Right lobe of liver (tissue), 6 donors: ENCODE results near the gene SPECC1L. TPM values are rescaled to one million over a fixed set of nuclear protein-coding genes. Genes with fewer than 3 reads are reported as not detected.

Source experiments
- ATAC-seq, 4 donors: fragments of 200-7000 bp; cut with Tn5 transposase; one replicate each; pipeline ENCODE4 v1.9.1; 2020; ENCODE audit warnings: mild to moderate bottlenecking in 4 of 4, moderate library complexity in 4 of 4
- DNase-seq, 3 donors: peaks; one replicate each; pipeline ENCODE4 v3.0.0-alpha.2; 2020
- H3K27ac ChIP-seq, 3 donors: fragments of 200-600 bp; one replicate each; pipeline ENCODE4 v1.8.0; 2022
- H3K27me3 ChIP-seq, 2 donors: fragments of 200-600 bp; one replicate each; pipeline ENCODE4 v1.8.0; 2022
- H3K36me3 ChIP-seq, 4 donors: fragments of 200-600 bp; sonication (generic) in 1 of 4; one replicate each; pipeline versions ENCODE4 v1.5.1 to v1.8.0; 2017 to 2022; ENCODE audit warnings: control low read depth in 1 of 4
- H3K4me1 ChIP-seq, 4 donors: fragments of 200-600 bp; sonication (generic) in 1 of 4; one replicate each; pipeline versions ENCODE4 v1.5.1 to v1.8.0; 2017 to 2022; ENCODE audit warnings: control low read depth in 1 of 4
- H3K4me3 ChIP-seq, 3 donors: fragments of 200-600 bp; one replicate each; pipeline ENCODE4 v1.8.0; 2022
- H3K9me3 ChIP-seq, 4 donors: fragments of 200-600 bp; sonication (generic) in 1 of 4; one replicate each; pipeline versions ENCODE4 v1.5.1 to v1.8.0; 2017 to 2022; ENCODE audit warnings: control low read depth in 1 of 4
- CTCF ChIP-seq, 4 donors: fragments of 200-600 bp in 3 of 4; fragments of 450-650 bp in 1 of 4; IDR thresholded peaks; one replicate each; pipeline versions ENCODE4 v1.5.1 to v1.8.0; 2016 to 2022; ENCODE audit warnings: antibody characterized with exemption in 4 of 4, mild to moderate bottlenecking in 2 of 4
- POLR2A ChIP-seq: fragments of 450-650 bp; IDR thresholded peaks from one replicate; pipeline ENCODE4 v1.6.1; 2017; ENCODE audit warnings: antibody characterized with exemption, mild to moderate bottlenecking
- WGBS: methylation state at CpG from one replicate; pipeline ENCODE4 v1.1.6; 2018; ENCODE audit warnings: low coverage, low lambda C conversion rate; ENCODE audit not compliant: insufficient coverage; ENCODE audit errors: missing lambda C conversion rate; 5-methylcytosine and 5-hydroxymethylcytosine counted together
- intact Hi-C, 2 donors: fragments of 100-400 bp; cut with DNase I; formaldehyde crosslinking; loops; one replicate each; pipeline versions ENCODE4 v1.11.2 to v1.14.1; 2022
- total RNA-seq, 6 experiments: library from RNA; depleted of rRNA in 2 of 6; stranded (reverse); fragments of >200 nt in 2 of 6; fragmentation: NEBNext Ultra II Directional in 3 of 6; extraction: Animal tissue kit (Norgen Biotek cat#: 25700) in 3 of 6; gene quantifications; one replicate each; pipeline versions ENCODE4 v1.1.0 to v1.2.4, GENCODE V29; 2016 to 2023
- donor health status: DM: no; HTN: yes; CAD: no.
- donor health status: DM: no; HTN: no; CAD: no.
- donor health status: DM: no; HTN: no; CAD: no.
- donor health status: DM: no; HTN: yes; CAD: no.
- donor health status: DM: no; HTN: yes; CAD: no.

Gene SPECC1L
- total RNA-seq, 6 experiments from 2014 or later: 16.3 to 26.4 (median 24.2) TPM

GRCh38 chr22:24380220-24380904 is 109.7 kb downstream of the SPECC1L start:
- 82% methylated on average over 7 of the region's 7 CpGs for WGBS
- TF ChIP-seq POLR2A: no peak
- TF ChIP-seq CTCF (IDR thresholded peaks at IDR 0.05): no peak
- Histone ChIP-seq H3K27ac (no peak overlapping the region), H3K9me3 (no peaks in the 10 kb centered on the region), H3K27me3 (no peaks in the 10 kb centered on the region), H3K4me3 (no peak overlapping the region), H3K4me1 (no peaks in the 10 kb centered on the region), H3K36me3 (peaks cover 0 to 13% (median 1%) of the 10 kb centered on the region in 4 donors)
- ATAC-seq (no peak), DNase-seq (no peak)
- intact Hi-C loops: no loop called here

GRCh38 chr22:24380905-24381230 is 110.2 kb downstream of the SPECC1L start:
- Histone ChIP-seq H3K9me3 (no peaks in the 10 kb centered on the region), H3K4me1 (no peaks in the 10 kb centered on the region), H3K27ac (no peak overlapping the region), H3K4me3 (no peak overlapping the region), H3K27me3 (no peaks in the 10 kb centered on the region), H3K36me3 (peaks cover 0 to 8% (median 1%) of the 10 kb centered on the region in 4 donors)
- intact Hi-C loops: no loop called here
- ATAC-seq: no peak
- DNase-seq: no peak
- WGBS: 85% methylated on average over 1 of the region's 1 CpG
- no peak for TF ChIP-seq POLR2A
- no peak for TF ChIP-seq CTCF (IDR thresholded peaks at IDR 0.05)

- 83% methylated on average over 2 of the region's 2 CpGs for WGBS
- no peak for ATAC-seq
- H3K27me3 ChIP-seq: no peaks in the 10 kb centered on the region
- TF ChIP-seq CTCF (IDR thresholded peaks at IDR 0.05) (no peak), POLR2A (no peak)
- no peaks in the 10 kb centered on the region for H3K4me1 ChIP-seq
- no peaks in the 10 kb centered on the region for H3K9me3 ChIP-seq
- no peak for DNase-seq
- intact Hi-C loops: no loop called here
- H3K4me3 ChIP-seq: no peak overlapping the region
- H3K27ac ChIP-seq: no peak overlapping the region
- peaks cover 0 to 8% (median 0%) of the 10 kb centered on the region in 4 donors for H3K36me3 ChIP-seq
These were observed 112.4 kb downstream of the SPECC1L start for GRCh38 chr22:24383061-24383460.

- TF ChIP-seq POLR2A: no peak
- TF ChIP-seq CTCF (IDR thresholded peaks at IDR 0.05): no peak
- Histone ChIP-seq H3K36me3 (peaks cover 0 to 8% (median 0%) of the 10 kb centered on the region in 4 donors), H3K4me1 (no peaks in the 10 kb centered on the region), H3K27ac (no peak overlapping the region), H3K9me3 (no peaks in the 10 kb centered on the region), H3K4me3 (no peak overlapping the region), H3K27me3 (no peaks in the 10 kb centered on the region)
- intact Hi-C loops: no loop called here
- no peak for ATAC-seq
- DNase-seq: no peak
- WGBS: 44% methylated on average over 1 of the region's 1 CpG
These were observed 113.5 kb downstream of the SPECC1L start for GRCh38 chr22:24384131-24384530.
